Mesothelial cell of epicardium (in vitro differentiated cells): ENCODE measurements around the gene CD300LG. TPM values are rescaled to one million over a fixed set of nuclear protein-coding genes. Genes with fewer than 3 reads are reported as not detected.
"Not testable (repeated sequence)": the region's sequence is repeated elsewhere in the genome, so short reads cannot be mapped to it uniquely, and the experiment has no call there.

Experiments used
- DNase-seq, 2 experiments: peaks; one replicate each; pipeline ENCODE4 v3.0.0; 2021; ENCODE audit warnings: low spot score in 2 of 2; ENCODE audit not compliant: unreplicated experiment in 2 of 2
- H3K27ac Mint-ChIP-seq: 2 replicates; pipeline ENCODE4 v1.8.0; 2021; ENCODE audit warnings: mixed read lengths
- H3K27me3 Mint-ChIP-seq: 2 replicates; pipeline ENCODE4 v1.8.0; 2021; ENCODE audit warnings: low read depth, mixed read lengths
- H3K36me3 Mint-ChIP-seq: 2 replicates; pipeline ENCODE4 v1.8.0; 2021; ENCODE audit warnings: mixed read lengths
- H3K4me1 Mint-ChIP-seq: 2 replicates; pipeline ENCODE4 v1.8.0; 2021; ENCODE audit warnings: mixed read lengths
- H3K4me3 Mint-ChIP-seq: 2 replicates; pipeline ENCODE4 v1.8.0; 2021; ENCODE audit warnings: mild to moderate bottlenecking, moderate library complexity, mixed read lengths
- H3K9me3 Mint-ChIP-seq: 2 replicates; pipeline ENCODE4 v1.8.0; 2021; ENCODE audit warnings: mixed read lengths
- CTCF ChIP-seq: fragments of 200-600 bp; sonication (generic); IDR thresholded peaks from one replicate; pipeline ENCODE4 v1.5.0; 2021; ENCODE audit warnings: antibody characterized with exemption; ENCODE audit not compliant: unreplicated experiment
- total RNA-seq: library from RNA; stranded (reverse); gene quantifications from 3 replicates; pipeline ENCODE4 v1.2.1, GENCODE V29; 2021

CD300LG gene
- total RNA-seq, 1 donor from 2014 or later: not detected

GRCh38 chr17:43891851-43892646 is 45.1 kb downstream of the CD300LG start:
- H3K9me3 Mint-ChIP-seq: no peaks in the 10 kb centered on the region
- no peak overlapping the region for H3K4me3 Mint-ChIP-seq
- H3K4me1 Mint-ChIP-seq: no peaks in the 10 kb centered on the region
- H3K36me3 Mint-ChIP-seq: no peaks in the 10 kb centered on the region
- TF ChIP-seq CTCF: no peak
- no peak for DNase-seq
- no peak overlapping the region for H3K27ac Mint-ChIP-seq
- H3K27me3 Mint-ChIP-seq: no peaks in the 10 kb centered on the region

GRCh38 chr17:43892647-43892952 is 45.6 kb downstream of the CD300LG start:
- Mint-ChIP-seq H3K27me3 (no peaks in the 10 kb centered on the region), H3K36me3 (no peaks in the 10 kb centered on the region), H3K4me1 (peaks cover 3% of the 10 kb centered on the region), H3K27ac (no peak overlapping the region), H3K9me3 (no peaks in the 10 kb centered on the region), H3K4me3 (no peak overlapping the region)
- no peak for DNase-seq
- TF ChIP-seq CTCF: no peak

GRCh38 chr17:43894494-43894893 is 47.5 kb downstream of the CD300LG start:
- not testable (repeated sequence) for H3K4me3 Mint-ChIP-seq, H3K27me3 Mint-ChIP-seq, H3K27ac Mint-ChIP-seq, DNase-seq, H3K9me3 Mint-ChIP-seq, H3K36me3 Mint-ChIP-seq
- peaks cover 14% of the 10 kb centered on the region for H3K4me1 Mint-ChIP-seq

- no peaks in the 10 kb centered on the region for H3K36me3 Mint-ChIP-seq
- H3K9me3 Mint-ChIP-seq: no peaks in the 10 kb centered on the region
- no peak for TF ChIP-seq CTCF
- H3K27ac Mint-ChIP-seq: no peak overlapping the region
- H3K4me1 Mint-ChIP-seq: peaks cover 33% of the 10 kb centered on the region
- no peak overlapping the region for H3K4me3 Mint-ChIP-seq
- DNase-seq: no peak
- H3K27me3 Mint-ChIP-seq: peaks cover 6% of the 10 kb centered on the region
These were observed 50.9 kb downstream of the CD300LG start for GRCh38 chr17:43897831-43898230.

GRCh38 chr17:43898446-43898845 is 51.5 kb downstream of the CD300LG start:
- no peak overlapping the region for H3K27ac Mint-ChIP-seq
- no peak for TF ChIP-seq CTCF
- no peaks in the 10 kb centered on the region for H3K36me3 Mint-ChIP-seq
- no peak for DNase-seq
- H3K4me3 Mint-ChIP-seq: peak overlapping the region; percentile 10
- peaks cover 33% of the 10 kb centered on the region for H3K4me1 Mint-ChIP-seq
- H3K27me3 Mint-ChIP-seq: peaks cover 6% of the 10 kb centered on the region
- no peaks in the 10 kb centered on the region for H3K9me3 Mint-ChIP-seq

- Mint-ChIP-seq H3K4me1 (peaks cover 33% of the 10 kb centered on the region), H3K27me3 (peaks cover 17% of the 10 kb centered on the region), H3K4me3 (peak overlapping the region; percentile 73), H3K27ac (no peak overlapping the region), H3K9me3 (no peaks in the 10 kb centered on the region), H3K36me3 (no peaks in the 10 kb centered on the region)
- no peak for TF ChIP-seq CTCF
- peak; percentile 85 to 92 for DNase-seq
These were observed 53.3 kb downstream of the CD300LG start for GRCh38 chr17:43900183-43900857.
